Pancreas (tissue), 10 donors: ENCODE measurements around the gene EPN2. TPM values are rescaled to one million over a fixed set of nuclear protein-coding genes. Genes with fewer than 3 reads are reported as not detected.

Experiments
- ATAC-seq, 4 donors: fragments of 200-7000 bp; cut with Tn5 transposase; one replicate each; pipeline versions ENCODE4 v1.8.0 to v1.9.1; 2020; ENCODE audit warnings: mild to moderate bottlenecking in 4 of 4, moderate library complexity in 4 of 4
- DNase-seq, 6 donors: peaks; one replicate each; pipeline ENCODE4 v3.0.0-alpha.2; 2020
- FAIRE-seq: peaks from 2 replicates; lab custom pipeline; 2012; peaks lifted over from hg19 to GRCh38; lab: Jason Lieb, UNC
- H3K27ac ChIP-seq, 4 donors: fragments of 200-600 bp; sonication (generic); 1 replicate in 3 of 4; 2 replicates in 1 of 4; pipeline versions ENCODE4 v1.5.0 to v1.8.0; 2020
- H3K27me3 ChIP-seq, 4 donors: fragments of 200-600 bp; one replicate each; pipeline ENCODE4 v1.8.0; 2021
- H3K36me3 ChIP-seq, 3 donors: fragments of 200-600 bp; sonication (generic) in 1 of 3; one replicate each; pipeline versions ENCODE4 v1.5.0 to v1.8.0; 2020 to 2021
- H3K4me1 ChIP-seq, 3 donors: fragments of 200-600 bp; one replicate each; pipeline ENCODE4 v1.8.0; 2021
- H3K4me3 ChIP-seq, 4 donors: fragments of 200-600 bp; sonication (generic) in 2 of 4; one replicate each; pipeline versions ENCODE4 v1.5.0 to v1.8.0; 2020 to 2021
- H3K9me3 ChIP-seq, 4 donors: fragments of 200-600 bp; one replicate each; pipeline ENCODE4 v1.8.0; 2021
- WGBS, 2 donors: extraction: QIAGEN DNeasy Blood & Tissue Kit; methylation state at CpG; one replicate each; pipeline ENCODE4 v1.1.7; 2013; 5-methylcytosine and 5-hydroxymethylcytosine counted together
- intact Hi-C, 3 donors: fragments of 100-400 bp; cut with DNase I; formaldehyde crosslinking; loops; one replicate each; pipeline versions ENCODE4 v1.11.1 to v1.14.2; 2022
- polyA plus RNA-seq, 2 donors: library from polyadenylated mRNA; stranded (reverse); fragments of 200-250 nt; gene quantifications; one replicate each; pipeline ENCODE4 v1.2.3, GENCODE V29; 2013
- total RNA-seq, 6 donors: library from RNA; stranded (reverse); fragmentation: NEBNext Ultra II Directional in 4 of 6; extraction: Animal tissue kit (Norgen Biotek cat#: 25700) in 4 of 6; gene quantifications; one replicate each; pipeline versions ENCODE4 v1.2.1 to v1.2.4, GENCODE V29; 2021 to 2023
- TF ChIP-seq, protein P1 (sequence below), 4 donors: fragments of 200-600 bp; sonication (generic) in 3 of 4; IDR thresholded peaks; one replicate each; pipeline versions ENCODE4 v1.5.0 to v1.8.0; 2021; ENCODE audit warnings: antibody characterized with exemption in 4 of 4
- donor health status: healthy with polysubstance abuse.
- donor health status: DM: no; HTN: no; CAD: no; lungs with moderate emphysema.
- donor health status: DM: no; HTN: no; CAD: no.
- donor health status: control.
- donor health status: control.
- donor health status: Bipolar disorder and iron deficiency.
- donor health status: DM: yes; HTN: yes; CAD: no.
- donor health status: DM: no; HTN: no; CAD: no.
- donor health status: DM: no; HTN: no; CAD: no.
- donor health status: DM: yes; HTN: yes; CAD: no.

The EPN2 gene
- total and polyA plus RNA-seq, 8 donors, result 13.4 to 29.4 (median 15.7) TPM

DNA sequence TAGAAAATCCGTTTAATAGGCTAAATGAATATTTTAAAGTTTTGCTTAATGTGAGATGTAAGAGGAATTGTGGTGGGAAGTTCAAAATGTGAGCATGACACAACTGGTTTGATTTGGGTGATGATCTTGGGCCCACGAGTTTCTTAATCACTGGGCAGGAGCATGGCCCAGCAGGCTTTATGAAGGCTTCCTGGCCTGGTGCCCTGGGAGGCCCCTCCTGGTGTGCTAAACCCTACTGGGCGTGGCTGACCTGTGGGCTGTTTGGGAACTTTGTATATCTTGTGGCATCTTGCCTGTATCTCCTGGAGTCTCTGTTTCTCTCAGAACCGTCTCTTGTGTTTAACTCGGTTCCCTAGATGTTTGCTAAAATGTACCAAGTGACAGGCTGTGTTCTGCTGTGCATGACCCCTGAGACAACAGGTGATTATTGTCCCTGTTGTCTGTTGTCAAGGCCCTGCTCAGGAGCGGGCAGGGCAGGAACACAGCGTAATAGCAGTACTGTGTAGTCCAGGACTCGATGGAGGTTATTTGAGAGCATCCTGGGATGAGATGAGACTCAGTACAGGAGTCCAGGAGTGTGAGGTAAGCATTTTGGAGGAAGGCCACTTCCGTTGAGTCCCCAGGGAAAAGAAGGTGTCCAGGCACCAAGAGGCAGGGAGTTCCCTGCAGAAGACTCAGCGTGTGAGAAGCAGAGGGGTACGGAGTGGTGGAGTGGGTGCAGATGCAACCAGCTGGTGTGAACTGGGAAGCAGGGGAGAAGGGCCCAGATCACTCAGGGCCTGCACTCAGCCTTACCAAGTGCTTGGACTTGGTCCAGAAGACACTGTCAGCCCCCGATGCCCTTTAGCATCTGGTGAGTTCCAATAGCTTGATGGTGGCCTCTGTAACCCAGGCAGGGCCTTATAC lies 76.8 kb downstream of the EPN2 start:
- intact Hi-C loops, result no loop called here
- no peak overlapping the region for H3K27ac ChIP-seq
- peak in 1 of 6 donors; percentile 30 for DNase-seq

DNA sequence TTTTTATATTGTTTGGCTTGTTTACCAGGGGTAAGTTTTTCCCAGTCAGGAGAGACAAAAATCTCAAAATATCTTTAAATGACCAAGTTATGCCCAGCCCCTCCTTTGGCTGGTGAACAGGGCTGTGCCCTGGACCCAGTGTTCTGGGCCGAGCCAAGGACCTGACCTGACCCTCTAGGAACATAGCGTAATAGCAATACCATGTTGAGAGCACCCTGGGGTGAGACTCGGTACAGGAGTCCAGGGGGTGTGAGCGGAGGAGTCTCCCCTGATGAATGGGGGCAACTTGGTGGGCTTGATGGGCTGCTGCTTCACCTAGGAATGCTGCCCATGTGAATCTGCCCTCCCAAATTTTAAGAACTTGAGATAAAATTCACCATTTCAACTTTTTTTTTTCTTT lies 77.9 kb downstream of the EPN2 start:
- H3K4me1 ChIP-seq, result no peaks in the 10 kb centered on the region
- 95 to 99% methylated on average over 4 of the region's 4 CpGs for WGBS, 2 donors
- DNase-seq (peak in 1 of 6 donors; percentile 12), ATAC-seq (no peak), FAIRE-seq (no peak)
- TF ChIP-seq, protein P1, sequence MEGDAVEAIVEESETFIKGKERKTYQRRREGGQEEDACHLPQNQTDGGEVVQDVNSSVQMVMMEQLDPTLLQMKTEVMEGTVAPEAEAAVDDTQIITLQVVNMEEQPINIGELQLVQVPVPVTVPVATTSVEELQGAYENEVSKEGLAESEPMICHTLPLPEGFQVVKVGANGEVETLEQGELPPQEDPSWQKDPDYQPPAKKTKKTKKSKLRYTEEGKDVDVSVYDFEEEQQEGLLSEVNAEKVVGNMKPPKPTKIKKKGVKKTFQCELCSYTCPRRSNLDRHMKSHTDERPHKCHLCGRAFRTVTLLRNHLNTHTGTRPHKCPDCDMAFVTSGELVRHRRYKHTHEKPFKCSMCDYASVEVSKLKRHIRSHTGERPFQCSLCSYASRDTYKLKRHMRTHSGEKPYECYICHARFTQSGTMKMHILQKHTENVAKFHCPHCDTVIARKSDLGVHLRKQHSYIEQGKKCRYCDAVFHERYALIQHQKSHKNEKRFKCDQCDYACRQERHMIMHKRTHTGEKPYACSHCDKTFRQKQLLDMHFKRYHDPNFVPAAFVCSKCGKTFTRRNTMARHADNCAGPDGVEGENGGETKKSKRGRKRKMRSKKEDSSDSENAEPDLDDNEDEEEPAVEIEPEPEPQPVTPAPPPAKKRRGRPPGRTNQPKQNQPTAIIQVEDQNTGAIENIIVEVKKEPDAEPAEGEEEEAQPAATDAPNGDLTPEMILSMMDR (IDR thresholded peaks at IDR 0.05), result no peak
- H3K4me3 ChIP-seq, result no peak overlapping the region
- H3K9me3 ChIP-seq, result no peaks in the 10 kb centered on the region
- intact Hi-C loops, result no loop called here
- H3K27ac ChIP-seq, result no peak overlapping the region
- H3K36me3 ChIP-seq, result peaks cover 0 to 30% (median 7%) of the 10 kb centered on the region in 3 donors
- no peaks in the 10 kb centered on the region for H3K27me3 ChIP-seq

More for the DNA sequence above, 76.8 kb downstream of the EPN2 start:
- ATAC-seq (no peak), FAIRE-seq (no peak)
- Histone ChIP-seq H3K36me3 (peaks cover 0 to 30% (median 7%) of the 10 kb centered on the region in 3 donors), H3K4me1 (no peaks in the 10 kb centered on the region), H3K9me3 (no peaks in the 10 kb centered on the region), H3K27me3 (no peaks in the 10 kb centered on the region), H3K4me3 (no peak overlapping the region)
- 83 to 89% methylated on average over 12 of the region's 12 CpGs for WGBS, 2 donors
- TF ChIP-seq, protein P1 (IDR thresholded peaks at IDR 0.05), result no peak

DNA sequence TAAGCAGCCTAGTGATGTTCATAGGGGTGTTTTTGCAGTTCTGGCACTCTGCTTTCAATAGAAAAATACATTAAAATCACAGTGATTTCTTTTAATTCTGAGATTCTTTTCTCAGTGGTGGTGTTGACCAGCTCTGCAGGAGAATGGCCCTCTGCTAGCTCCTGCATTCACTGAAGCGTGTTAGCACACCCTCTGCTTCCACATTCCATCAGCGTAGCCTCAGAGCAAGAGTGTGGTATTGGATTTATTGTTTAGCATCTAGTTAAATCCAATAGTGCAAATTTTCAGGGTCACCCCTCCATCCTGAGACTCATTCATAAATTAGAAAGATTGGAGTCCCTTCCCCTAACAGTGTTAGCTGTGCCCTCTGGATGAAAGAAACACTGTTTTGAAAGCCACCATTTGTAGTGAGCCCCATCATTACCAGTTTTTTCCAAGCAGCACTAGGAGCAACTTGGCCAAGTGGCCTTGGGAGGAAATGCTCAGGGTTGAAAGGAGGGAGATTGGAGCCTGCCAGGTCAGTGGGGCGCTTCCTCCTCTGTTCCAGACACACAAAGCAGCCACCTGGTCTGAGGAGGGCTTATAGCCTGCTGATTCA lies 79.7 kb downstream of the EPN2 start:
- Histone ChIP-seq H3K4me1 (no peaks in the 10 kb centered on the region), H3K36me3 (peaks cover 0 to 22% (median 5%) of the 10 kb centered on the region in 3 donors), H3K27me3 (no peaks in the 10 kb centered on the region), H3K9me3 (no peaks in the 10 kb centered on the region), H3K27ac (no peak overlapping the region), H3K4me3 (no peak overlapping the region)
- intact Hi-C loops, result no loop called here
- 91 to 92% methylated on average over 3 of the region's 3 CpGs for WGBS, 2 donors
- TF ChIP-seq, protein P1 (IDR thresholded peaks at IDR 0.05), result no peak
- ATAC-seq (no peak), FAIRE-seq (no peak), DNase-seq (no peak)

DNA sequence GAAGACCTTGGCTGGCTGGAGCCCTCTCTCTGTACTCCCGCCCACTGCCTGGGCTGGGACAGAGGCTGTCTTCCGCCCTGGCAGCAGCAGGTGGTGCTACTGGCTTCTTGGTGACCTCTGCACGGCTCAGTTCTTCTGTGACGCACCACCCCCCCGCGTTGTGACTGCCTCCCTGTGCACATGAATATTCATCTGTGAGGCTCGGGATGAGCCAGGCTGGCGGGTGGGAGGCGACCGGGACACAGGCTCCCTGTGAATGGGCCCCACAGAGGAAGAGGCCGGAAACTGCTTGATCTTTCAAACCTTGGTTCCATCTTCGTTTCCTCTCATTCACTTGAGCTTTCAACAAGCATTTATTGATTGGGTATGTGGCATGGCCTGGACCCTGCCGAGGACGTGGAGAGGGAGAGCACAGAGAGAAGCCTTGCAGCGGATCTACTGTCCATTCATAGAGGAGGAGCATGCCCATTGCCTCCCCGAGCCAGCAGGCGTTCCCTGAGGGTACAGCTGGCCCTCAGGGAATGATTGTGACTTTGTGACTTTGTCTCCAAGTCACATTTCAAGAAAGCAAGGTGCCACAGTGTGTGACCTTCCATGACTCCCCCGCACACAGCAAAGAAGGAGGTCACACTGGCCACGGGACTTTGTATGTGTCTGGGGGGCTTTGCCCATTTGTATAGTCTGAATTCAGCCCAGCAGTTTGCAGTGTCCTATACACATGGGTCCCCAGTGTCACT lies 80.4 kb downstream of the EPN2 start:
- peaks cover 0 to 16% (median 0%) of the 10 kb centered on the region in 3 donors for H3K36me3 ChIP-seq
- DNase-seq (peak in 2 of 6 donors; percentile 50 to 58), ATAC-seq (peak; percentile 60 to 86 (median 80)), FAIRE-seq (no peak)
- no peak overlapping the region for H3K4me3 ChIP-seq
- H3K27ac ChIP-seq, result no peak overlapping the region
- H3K27me3 ChIP-seq, result no peaks in the 10 kb centered on the region
- 65 to 69% methylated on average over 19 of the region's 19 CpGs for WGBS, 2 donors
- intact Hi-C loops, result no loop called here
- no peaks in the 10 kb centered on the region for H3K9me3 ChIP-seq
- TF ChIP-seq, protein P1 (IDR thresholded peaks at IDR 0.05), result no peak
- H3K4me1 ChIP-seq, result no peaks in the 10 kb centered on the region
